Fibroblast of mammary gland (primary cell): ENCODE measurements around the gene PYGO2.
A peak's percentile ranks its signal among the peaks of the same experiment; 100 is the strongest.

Experiments used
- DNase-seq: peaks from one replicate; pipeline ENCODE4 v3.0.0-alpha.2; 2010; ENCODE audit warnings: low read depth
- H3K4me3 ChIP-seq: 2 replicates; pipeline ENCODE4 v1.5.1; 2011; ENCODE audit warnings: low read depth, mild to moderate bottlenecking, low read length, moderate library complexity; ENCODE audit not compliant: control insufficient read depth
- CTCF ChIP-seq: conservative IDR thresholded peaks from 2 replicates; pipeline ENCODE4 v1.5.1; 2011; ENCODE audit warnings: low read depth, low read length, inconsistent platforms; ENCODE audit not compliant: control insufficient read depth, insufficient read depth

Gene PYGO2

GRCh38 chr1:154943649-154944400 is 17.8 kb downstream of the PYGO2 start:
- H3K4me3 ChIP-seq = no peak overlapping the region
- DNase-seq = no peak
- TF ChIP-seq CTCF = peak; percentile 79

- no peak for DNase-seq
- no peak overlapping the region for H3K4me3 ChIP-seq
- no peak for TF ChIP-seq CTCF
Observed at GRCh38 chr1:154941333-154942013, 20.1 kb downstream of the PYGO2 start.

- peak; percentile 30 for DNase-seq
- no peak overlapping the region for H3K4me3 ChIP-seq
- TF ChIP-seq CTCF = no peak
Observed at GRCh38 chr1:154940651-154941194, 20.9 kb downstream of the PYGO2 start.

GRCh38 chr1:154940213-154940560 is 21.4 kb downstream of the PYGO2 start:
- no peak overlapping the region for H3K4me3 ChIP-seq
- no peak for TF ChIP-seq CTCF
- no peak for DNase-seq

GRCh38 chr1:154938604-154939399 is 22.8 kb downstream of the PYGO2 start:
- H3K4me3 ChIP-seq = no peak overlapping the region
- TF ChIP-seq CTCF = no peak
- DNase-seq = no peak

- DNase-seq = no peak
- TF ChIP-seq CTCF = no peak
- H3K4me3 ChIP-seq = peak overlapping the region; percentile 92
Observed at GRCh38 chr1:154937988-154938386, 23.6 kb downstream of the PYGO2 start.
